GM12878 (cell line): ENCODE data around the gene CD2.

Experiments used
- ASH2L ChIP-seq: fragments of 300-600, 200-600 bp; sonication (generic); IDR thresholded peaks from 2 replicates; pipeline ENCODE4 v1.6.1; 2017; ENCODE audit warnings: low read depth, mild to moderate bottlenecking, borderline replicate concordance
- IKZF1 ChIP-seq: fragments of 450-650 bp; conservative IDR thresholded peaks from 2 replicates; pipeline ENCODE4 v1.6.1; 2017; ENCODE audit warnings: antibody characterized with exemption, mild to moderate bottlenecking
- MXI1 ChIP-seq: fragments of 150-350 bp; IDR thresholded peaks from 2 replicates; pipeline ENCODE4 v1.6.1; 2011; ENCODE audit warnings: low read depth, mild to moderate bottlenecking, inconsistent platforms, low read length, improper control_type of control experiment
- POLR2A ChIP-seq: IDR thresholded peaks from 2 replicates; pipeline ENCODE4 v1.6.1; 2011; ENCODE audit warnings: low read depth, mild to moderate bottlenecking, low read length
- RAD21 ChIP-seq: IDR thresholded peaks from 2 replicates; pipeline ENCODE4 v1.6.1; 2011; ENCODE audit warnings: mild to moderate bottlenecking, low read depth, low read length, moderate library complexity; ENCODE audit not compliant: insufficient read depth
- RFX5 ChIP-seq: IDR thresholded peaks from 2 replicates; pipeline ENCODE4 v1.6.1; 2011; ENCODE audit warnings: low read depth, low read length, improper control_type of control experiment
- SIX5 ChIP-seq: IDR thresholded peaks from 2 replicates; pipeline ENCODE4 v1.6.1; 2011; ENCODE audit warnings: mild to moderate bottlenecking, low read depth, low read length, moderate library complexity; ENCODE audit not compliant: severe bottlenecking
- SP1 ChIP-seq: IDR thresholded peaks from one replicate; pipeline ENCODE4 v1.6.1; 2011; ENCODE audit warnings: low read depth, low read length
- SPI1 ChIP-seq: IDR thresholded peaks from 2 replicates; pipeline ENCODE4 v1.6.1; 2011; ENCODE audit warnings: low read depth, mild to moderate bottlenecking, low read length, moderate library complexity, borderline replicate concordance; ENCODE audit not compliant: insufficient read depth
- YBX1 ChIP-seq: fragments of 450-650 bp; IDR thresholded peaks from 2 replicates; pipeline ENCODE4 v1.6.1; 2016; ENCODE audit warnings: antibody characterized with exemption
- YY1 ChIP-seq: IDR thresholded peaks from 2 replicates; pipeline ENCODE4 v1.6.1; 2011; ENCODE audit warnings: low read depth, mild to moderate bottlenecking, low read length
- ZSCAN29 ChIP-seq: fragments of 450-650 bp; IDR thresholded peaks from 2 replicates; pipeline ENCODE4 v1.6.1; 2017; ENCODE audit warnings: mild to moderate bottlenecking, moderate library complexity
- TF ChIP-seq, protein P1 (sequence below), 3 experiments: IDR thresholded peaks in 2 of 3; conservative IDR thresholded peaks in 1 of 3; 2 replicates each; pipeline ENCODE4 v1.5.1; 2011; ENCODE audit warnings: low read depth in 3 of 3, low read length in 3 of 3, mild to moderate bottlenecking in 3 of 3, control low read depth in 2 of 3, moderate library complexity in 2 of 3, inconsistent platforms in 1 of 3, mixed read lengths in 1 of 3; ENCODE audit not compliant: control insufficient read depth in 2 of 3, insufficient read depth in 1 of 3; ENCODE audit errors: extremely low read depth in 1 of 3

- TF ChIP-seq SIX5 (no peak), SP1 (no peak), ZSCAN29 (no peak), POLR2A (no peak), YY1 (no peak), SPI1 (no peak), ASH2L (no peak), IKZF1 (no peak), MXI1 (no peak), YBX1 (no peak), RAD21 (no peak), RFX5 (no peak)
- TF ChIP-seq, protein P1, sequence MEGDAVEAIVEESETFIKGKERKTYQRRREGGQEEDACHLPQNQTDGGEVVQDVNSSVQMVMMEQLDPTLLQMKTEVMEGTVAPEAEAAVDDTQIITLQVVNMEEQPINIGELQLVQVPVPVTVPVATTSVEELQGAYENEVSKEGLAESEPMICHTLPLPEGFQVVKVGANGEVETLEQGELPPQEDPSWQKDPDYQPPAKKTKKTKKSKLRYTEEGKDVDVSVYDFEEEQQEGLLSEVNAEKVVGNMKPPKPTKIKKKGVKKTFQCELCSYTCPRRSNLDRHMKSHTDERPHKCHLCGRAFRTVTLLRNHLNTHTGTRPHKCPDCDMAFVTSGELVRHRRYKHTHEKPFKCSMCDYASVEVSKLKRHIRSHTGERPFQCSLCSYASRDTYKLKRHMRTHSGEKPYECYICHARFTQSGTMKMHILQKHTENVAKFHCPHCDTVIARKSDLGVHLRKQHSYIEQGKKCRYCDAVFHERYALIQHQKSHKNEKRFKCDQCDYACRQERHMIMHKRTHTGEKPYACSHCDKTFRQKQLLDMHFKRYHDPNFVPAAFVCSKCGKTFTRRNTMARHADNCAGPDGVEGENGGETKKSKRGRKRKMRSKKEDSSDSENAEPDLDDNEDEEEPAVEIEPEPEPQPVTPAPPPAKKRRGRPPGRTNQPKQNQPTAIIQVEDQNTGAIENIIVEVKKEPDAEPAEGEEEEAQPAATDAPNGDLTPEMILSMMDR (IDR thresholded peaks at IDR 0.05 in 2 of 3, conservative IDR thresholded peaks at IDR 0.05 in 1 of 3; ENCODE audit: control insufficient read depth in 2 of 3, extremely low read depth in 1 of 3, insufficient read depth in 1 of 3, low read depth in 3 of 3, low read length in 3 of 3): no peak
These were observed 30.8 kb downstream of the CD2 start for GRCh38 chr1:116785006-116785405.
